Measurements from ENCODE around the gene FBXO42.

- TF ChIP-seq CTCF (conservative IDR thresholded peaks at IDR 0.05) (no peak), EZH2 (IDR thresholded peaks at IDR 0.05; ENCODE audit: low read depth) (no peak)
These were observed 132.2 kb downstream of the FBXO42 start for GRCh38 chr1:16219968-16220500.

Measured in PC-9 (cell line).